ENCODE results near the gene SPRTN. TPM values are rescaled to one million over a fixed set of nuclear protein-coding genes. Genes with fewer than 3 reads are reported as not detected.

SPRTN gene
- 14.4 and 23.3 TPM in 2 replicates for total RNA-seq

GRCh38 chr1:231338270-231339128 lies at the start of gene SPRTN:
Gene SPRTN, plus strand, starts transcription at chr1:231338293. Its CDS starts 91 bp downstream, at chr1:231338384.

DNA sequence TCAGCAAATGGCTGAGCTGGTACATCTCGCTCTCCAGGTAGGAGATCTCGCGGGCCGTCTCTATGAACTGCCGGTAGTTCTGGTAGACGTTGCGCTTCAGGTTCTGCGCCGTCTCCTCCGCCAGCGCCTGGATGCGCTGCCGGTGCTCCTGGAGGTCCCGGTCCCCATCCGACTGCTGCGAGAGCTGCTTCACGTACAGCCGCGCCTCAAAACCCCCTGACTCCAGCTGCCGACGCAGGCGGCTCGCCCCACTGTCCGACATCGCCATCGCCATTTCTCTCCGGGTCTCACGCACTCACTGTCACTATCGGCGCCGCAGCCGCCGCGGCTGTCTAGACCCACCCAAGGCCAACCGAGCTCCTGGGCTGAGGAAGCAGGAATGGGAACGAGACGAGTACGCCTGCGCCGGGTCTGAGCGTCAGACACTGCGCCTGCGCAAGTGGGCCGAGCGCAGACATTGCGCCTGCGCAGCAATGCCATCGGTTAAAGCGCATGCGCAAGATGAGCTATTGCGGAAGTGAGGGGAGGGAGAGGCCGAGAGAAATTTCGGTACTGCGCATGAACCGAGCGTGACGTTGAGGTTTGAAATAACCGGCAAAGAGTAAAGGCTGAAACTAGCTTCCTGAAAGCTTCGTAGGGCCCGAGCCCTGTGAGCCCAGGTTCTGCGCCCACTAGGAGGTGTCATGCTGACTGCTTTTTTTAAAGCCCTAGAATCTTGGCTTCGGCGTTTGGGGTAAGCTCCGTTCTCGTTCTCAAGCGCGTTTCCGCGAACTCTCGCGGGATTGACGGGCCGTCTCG lies 422 bp upstream of the SPRTN start, which contains the start of gene EXOC8:
Gene EXOC8 (minus strand): TSS at position 381 of the 798 bp plus-strand sequence. CDS start 107 bp downstream, at position 274.

Other genes with a start within 250 kb of the SPRTN start
- not detected in 2 replicates for gene TRIM67, start 176.2 kb upstream of the SPRTN start, total RNA-seq
- 27.8 and 55.7 TPM in 2 replicates for gene GNPAT, start 97.1 kb upstream of the SPRTN start, total RNA-seq
- 17.1 and 25.6 TPM in 2 replicates for gene EXOC8, start 441 bp upstream of the SPRTN start, total RNA-seq
- gene EGLN1, start 84.0 kb downstream of the SPRTN start, total RNA-seq = 41.2 and 44.2 TPM in 2 replicates
- gene TSNAX, start 190.4 kb downstream of the SPRTN start, total RNA-seq = 28.2 and 45.5 TPM in 2 replicates

Data from placental pericyte (primary cell).